ENCODE data around the gene CEP112.

- TF ChIP-seq SUZ12 (IDR thresholded peaks at IDR 0.05) (no peak), NFRKB (IDR thresholded peaks at IDR 0.05) (no peak), PKNOX1 (IDR thresholded peaks at IDR 0.05) (no peak)
Measured at GRCh38 chr17:65599650-65600049, 592.3 kb downstream of the CEP112 start.

All from HEK293T (cell line).